ENCODE results near the gene KRTAP10-9.
"Not testable (repeated sequence)": the region's sequence is repeated elsewhere in the genome, so short reads cannot be mapped to it uniquely, and the experiment has no call there.

The KRTAP10-9 gene

GRCh38 chr21:44615911-44616590 lies 10.8 kb upstream of the KRTAP10-9 start:
- no peak for DNase-seq

GRCh38 chr21:44616591-44616926 lies 10.3 kb upstream of the KRTAP10-9 start:
- no peak for DNase-seq

GRCh38 chr21:44617071-44617501 lies 9.8 kb upstream of the KRTAP10-9 start:
- no peak for DNase-seq

DNA sequence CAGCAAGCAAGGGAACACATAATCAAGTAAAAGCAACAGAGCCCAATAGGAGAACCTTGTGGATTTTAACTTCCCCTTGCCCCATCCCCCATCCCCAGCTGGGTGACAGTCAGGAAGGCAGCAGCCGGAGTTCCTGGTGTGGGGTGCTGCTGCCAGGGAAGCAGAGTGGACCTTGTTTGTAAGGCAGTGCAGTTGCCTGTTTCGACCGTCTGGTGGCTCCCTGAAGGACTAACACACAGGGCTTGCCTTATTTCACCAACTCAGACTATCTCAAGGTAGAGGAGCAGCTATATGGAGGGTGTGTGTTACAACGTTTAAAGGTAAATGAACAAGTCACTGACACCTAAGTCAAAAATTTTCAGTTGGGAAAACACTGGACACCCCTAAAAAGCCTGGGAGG lies 8.4 kb upstream of the KRTAP10-9 start:
- no peak for DNase-seq

DNA sequence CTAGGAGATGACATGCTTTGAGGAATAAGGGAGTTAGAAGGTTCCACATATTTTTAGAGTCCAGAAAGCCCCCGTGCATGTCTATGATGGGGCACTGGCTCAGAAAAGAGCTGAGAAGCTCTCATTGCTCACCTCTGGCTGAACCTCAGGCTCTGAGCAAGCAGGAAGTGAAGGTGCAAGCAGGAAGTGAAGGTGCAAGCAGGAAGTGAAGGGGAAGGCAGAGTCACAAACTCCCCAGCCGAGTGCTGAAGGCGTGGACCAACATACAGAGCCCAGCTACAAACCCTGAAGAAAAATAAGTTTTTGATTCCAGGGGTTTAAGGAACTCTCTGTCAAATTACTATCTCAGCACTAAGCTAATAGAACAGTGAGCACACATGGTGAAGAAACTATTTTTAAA lies 8.0 kb upstream of the KRTAP10-9 start:
- DNase-seq: peak; percentile 62

DNA sequence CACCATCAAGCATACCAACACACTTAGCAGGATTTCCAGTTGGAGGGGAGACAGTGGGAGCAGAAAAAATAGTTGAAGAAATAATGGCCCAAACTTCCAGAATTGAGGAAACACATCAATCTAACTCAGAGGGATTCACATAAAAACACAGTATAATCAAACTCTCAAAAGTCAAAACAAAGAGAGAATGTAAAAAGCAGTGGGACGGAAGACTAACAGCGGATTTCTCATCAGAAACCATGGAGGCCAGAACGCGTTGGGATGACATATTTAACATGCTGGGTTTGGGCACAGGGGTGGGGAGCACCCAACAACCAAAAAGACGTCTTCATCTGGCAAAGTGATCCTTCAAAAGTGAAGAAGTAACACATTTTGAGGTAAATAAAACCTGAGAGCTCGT lies 7.0 kb upstream of the KRTAP10-9 start:
- DNase-seq: no peak

GRCh38 chr21:44623575-44623974 lies 3.3 kb upstream of the KRTAP10-9 start:
- no peak for DNase-seq

- no peak for DNase-seq
These were observed 1.1 kb upstream of the KRTAP10-9 start for GRCh38 chr21:44625756-44626155.

GRCh38 chr21:44626262-44626661 lies 631 bp upstream of the KRTAP10-9 start:
- DNase-seq: no peak

DNA sequence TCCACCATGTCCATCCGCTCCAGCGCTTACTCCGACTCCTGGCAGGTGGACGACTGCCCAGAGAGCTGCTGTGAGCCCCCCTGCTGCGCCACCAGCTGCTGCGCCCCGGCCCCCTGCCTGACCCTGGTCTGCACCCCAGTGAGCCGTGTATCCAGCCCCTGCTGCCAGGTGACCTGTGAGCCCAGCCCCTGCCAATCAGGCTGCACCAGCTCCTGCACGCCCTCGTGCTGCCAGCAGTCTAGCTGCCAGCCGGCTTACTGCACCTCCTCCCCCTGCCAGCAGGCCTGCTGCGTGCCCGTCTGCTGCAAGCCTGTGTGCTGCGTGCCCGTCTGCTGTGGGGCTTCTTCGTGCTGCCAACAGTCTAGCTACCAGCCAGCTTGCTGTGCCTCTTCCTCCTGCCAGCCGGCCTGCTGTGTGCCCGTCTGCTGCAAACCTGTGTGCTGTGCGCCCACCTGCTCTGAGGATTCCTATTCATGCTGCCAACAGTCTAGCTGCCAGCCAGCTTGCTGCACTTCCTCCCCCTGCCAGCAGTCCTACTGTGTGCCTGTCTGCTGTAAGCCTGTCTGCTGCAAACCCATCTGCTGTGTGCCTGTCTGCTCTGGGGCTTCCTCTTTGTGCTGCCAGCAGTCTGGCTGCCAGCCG lies 409 bp downstream of the KRTAP10-9 start:
- DNase-seq: not testable (repeated sequence)

- DNase-seq: not testable (repeated sequence)
These were observed 939 bp downstream of the KRTAP10-9 start for GRCh38 chr21:44627831-44628233.

DNA sequence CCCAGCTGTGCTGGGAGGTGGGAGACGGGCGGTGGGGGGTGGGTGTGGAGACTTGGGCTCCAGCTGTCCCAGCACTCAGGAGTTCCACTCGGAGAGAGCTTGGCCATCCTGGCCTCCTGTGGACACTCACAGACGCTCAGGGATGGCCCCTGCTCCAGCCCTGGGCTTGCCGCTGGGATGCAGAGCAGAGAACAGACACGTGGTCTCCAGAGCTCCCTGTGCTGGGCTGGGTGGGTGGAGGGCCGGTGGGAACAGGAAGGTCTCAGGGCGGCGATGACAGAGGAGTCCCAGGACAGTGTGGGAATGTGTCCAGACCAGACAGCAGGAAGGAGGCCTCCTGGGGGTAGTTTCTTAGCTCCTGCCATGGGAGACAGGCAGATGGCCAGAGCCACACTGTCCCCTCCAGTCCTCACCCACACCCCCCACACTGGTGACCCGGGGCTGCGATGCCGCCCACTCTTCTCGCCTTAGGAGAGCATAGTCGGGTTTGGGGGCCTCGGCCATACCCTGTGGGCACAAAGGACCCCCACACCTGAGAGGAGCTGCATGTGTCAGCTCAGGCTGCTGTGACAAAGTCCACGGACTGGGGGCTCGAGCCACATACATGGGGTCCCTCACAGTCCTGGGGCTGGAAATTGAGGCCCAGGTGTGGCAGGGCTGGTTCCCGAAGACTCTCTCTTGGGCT lies 2.0 kb downstream of the KRTAP10-9 start:
- DNase-seq: no peak

- DNase-seq: no peak
These were observed 3.5 kb downstream of the KRTAP10-9 start for GRCh38 chr21:44630440-44630839.

DNA sequence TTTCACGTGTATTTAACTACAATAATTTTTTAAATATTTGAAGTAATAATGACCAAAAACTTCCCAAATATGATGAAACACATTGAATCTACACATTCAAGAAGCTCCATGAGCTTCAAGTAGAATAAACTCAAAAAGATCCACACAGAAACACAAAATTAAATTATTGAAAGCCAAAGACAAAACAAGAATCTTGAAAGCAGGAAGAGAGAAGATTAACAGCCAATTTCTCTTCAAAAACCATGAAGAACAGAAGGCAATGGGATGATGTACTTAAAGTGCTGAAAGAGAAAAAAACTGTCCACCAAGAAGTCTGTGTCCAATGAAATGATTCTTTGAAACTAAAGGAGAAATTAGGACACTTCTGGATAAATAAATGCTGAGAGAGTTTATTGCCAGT lies 5.2 kb downstream of the KRTAP10-9 start:
- no peak for DNase-seq

DNA sequence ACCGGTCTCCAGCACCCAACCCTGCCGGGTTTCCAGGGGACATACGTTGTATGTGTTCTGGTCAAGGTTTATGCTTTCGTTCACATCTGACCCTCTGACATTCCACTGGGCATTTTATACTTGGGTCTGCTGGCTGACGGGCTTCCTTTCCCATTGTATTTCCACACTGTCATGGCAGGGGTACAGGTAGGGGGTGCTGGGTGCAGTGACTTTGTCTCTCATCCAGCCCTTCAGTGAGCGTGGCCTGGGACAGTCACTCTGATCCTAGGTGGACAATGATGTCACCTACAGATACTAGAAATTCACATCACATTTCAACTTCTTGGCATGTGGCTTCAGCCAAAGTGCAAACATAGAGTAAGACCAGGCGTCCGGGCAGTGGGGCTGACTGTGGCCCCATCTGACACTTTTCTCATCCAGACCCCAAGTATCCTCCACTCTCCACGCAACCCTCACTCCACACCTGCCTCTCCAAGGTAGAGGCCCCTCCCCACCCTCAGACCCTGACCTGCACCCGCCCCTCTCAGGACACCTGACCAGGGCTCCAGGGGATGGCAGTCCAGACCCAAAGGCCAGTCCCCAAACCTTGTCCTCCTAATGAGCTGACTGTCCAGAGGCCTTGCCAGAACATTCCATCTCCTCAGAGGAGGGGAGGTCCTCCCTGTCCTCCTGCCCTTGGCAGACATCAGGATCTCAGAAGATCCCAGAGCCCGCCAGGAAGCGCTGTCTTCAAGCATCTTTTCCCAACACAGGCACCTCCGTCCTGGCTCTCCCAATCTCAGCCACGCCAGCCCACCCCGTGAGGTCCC lies 9.5 kb downstream of the KRTAP10-9 start:
- no peak for DNase-seq

- DNase-seq: no peak
These were observed 10.3 kb downstream of the KRTAP10-9 start, which contains the start of gene KRTAP10-10 for GRCh38 chr21:44637018-44637850. KRTAP10-10 (plus strand) TSS chr21:44637356; CDS start chr21:44637418, 62 bp downstream.

DNA sequence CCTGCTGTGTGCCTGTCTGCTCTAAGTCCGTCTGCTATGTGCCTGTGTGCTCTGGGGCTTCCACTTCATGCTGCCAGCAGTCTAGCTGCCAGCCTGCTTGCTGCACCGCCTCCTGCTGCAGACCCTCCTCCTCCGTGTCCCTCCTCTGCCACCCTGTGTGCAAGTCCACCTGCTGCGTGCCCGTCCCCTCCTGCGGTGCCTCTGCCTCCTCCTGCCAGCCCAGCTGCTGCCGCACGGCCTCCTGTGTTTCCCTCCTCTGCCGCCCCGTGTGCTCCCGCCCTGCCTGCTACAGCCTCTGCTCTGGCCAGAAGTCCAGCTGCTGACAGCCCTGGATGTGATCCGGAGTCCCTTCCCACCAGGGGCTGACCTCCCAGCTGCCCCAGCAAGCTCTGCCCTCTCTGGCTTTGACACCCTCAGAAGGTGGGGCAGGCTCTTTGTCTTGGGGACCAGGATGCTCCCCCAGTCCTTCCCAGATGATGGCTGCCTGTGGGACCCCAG lies 11.0 kb downstream of the KRTAP10-9 start:
- not testable (repeated sequence) for DNase-seq

DNA sequence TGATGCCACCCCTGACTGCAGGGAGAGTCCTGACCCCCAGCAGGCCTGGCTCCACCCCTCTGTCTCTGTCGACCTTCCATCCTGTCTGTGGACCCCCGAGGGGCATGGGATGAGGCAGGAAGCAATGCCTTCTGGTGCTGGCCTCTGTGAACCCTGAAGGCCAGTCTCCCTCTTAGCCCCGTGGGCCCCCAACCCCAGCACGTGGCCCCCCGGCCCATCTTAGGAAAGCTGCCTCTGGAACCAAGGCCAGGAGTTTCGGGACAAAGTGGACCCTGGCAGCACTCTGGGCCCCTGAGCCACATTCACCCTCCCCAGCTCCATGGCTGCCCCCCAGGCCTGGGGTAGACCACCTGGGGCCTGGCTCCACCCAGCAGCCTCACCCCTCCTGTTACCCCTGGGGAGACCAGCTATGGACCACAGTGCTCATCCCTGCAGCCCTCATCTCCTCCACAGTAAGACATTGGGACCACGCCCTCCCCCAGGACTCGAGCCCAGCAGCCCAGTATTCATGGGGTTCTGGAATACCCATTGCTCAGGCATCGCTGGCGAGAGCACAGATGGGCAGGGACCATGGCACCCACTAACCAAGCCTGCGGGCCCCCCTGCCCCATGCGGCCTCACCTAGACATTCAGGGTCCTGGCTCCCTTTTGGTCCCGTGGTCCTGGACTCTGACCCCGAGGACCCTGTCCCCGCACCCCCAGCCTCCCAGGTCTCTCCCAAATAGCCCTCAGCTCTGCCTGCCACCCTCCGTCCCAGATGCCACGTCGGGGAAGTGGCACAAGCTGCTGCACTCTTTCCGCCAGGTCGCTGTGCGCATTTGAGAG lies 11.8 kb downstream of the KRTAP10-9 start:
- DNase-seq: not testable (repeated sequence)

- DNase-seq: no peak
These were observed 12.4 kb downstream of the KRTAP10-9 start for GRCh38 chr21:44639331-44639655.

DNA sequence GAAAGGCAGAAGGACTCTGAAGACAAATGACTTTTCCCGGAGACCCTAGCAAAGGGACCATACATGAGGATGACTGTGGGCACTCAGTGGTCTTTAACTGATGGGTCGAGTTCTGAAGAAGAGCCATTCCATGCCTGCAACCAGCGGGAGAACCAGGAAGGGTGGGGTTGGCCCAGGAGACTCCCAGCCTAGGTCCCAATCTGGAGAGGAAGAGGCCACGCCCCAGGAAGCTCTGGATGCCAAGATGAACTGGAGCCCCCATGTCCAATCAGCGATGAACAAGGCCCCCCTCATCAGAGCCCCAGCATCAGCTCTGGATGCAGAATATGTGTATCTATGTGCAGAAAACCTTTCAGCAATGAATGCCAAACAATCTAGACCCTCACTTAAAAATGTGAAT lies 13.9 kb downstream of the KRTAP10-9 start:
- no peak for DNase-seq

GRCh38 chr21:44643741-44644310 lies 16.9 kb downstream of the KRTAP10-9 start:
- no peak for DNase-seq
